HCT116 (cell line): ENCODE measurements around the gene COLEC11. TPM values are rescaled to one million over a fixed set of nuclear protein-coding genes. Genes with fewer than 3 reads are reported as not detected.

ENCODE experiments used
- ATAC-seq: fragments of 200-7000 bp; cut with Tn5 transposase; 2 replicates; pipeline ENCODE4 v1.9.1; 2020; ENCODE audit warnings: mild to moderate bottlenecking, moderate library complexity
- BruUV-seq: library from RNA; stranded (reverse); fragments of 400-500 nt; replicated peaks from 2 replicates; lab custom pipeline; 2021; lab: Mats Ljungman, UMichigan
- CTCF ChIA-PET: fragments of 300-600 bp; sonication (Branson Sonifier 250); formaldehyde crosslinking; loops from one replicate; lab custom pipeline; 2021; ENCODE audit warnings: antibody characterized with exemption; lab: Charles Lee
- POLR2A ChIA-PET: fragments of 300-600, 350-600 bp; sonication (Branson Sonifier 250); formaldehyde crosslinking; loops from one replicate; lab custom pipeline; 2021; ENCODE audit warnings: antibody characterized with exemption; lab: Charles Lee
- RAD21 ChIA-PET, 2 experiments: fragments of 300-600 bp; sonication (Branson Sonifier 250); formaldehyde crosslinking; loops; one replicate each; lab custom pipeline; 2023; ENCODE audit warnings: low total read pairs in 2 of 2; ENCODE audit not compliant: uncharacterized antibody in 2 of 2, unreplicated experiment in 2 of 2, low non-redundant PET in 1 of 2; lab: Charles Lee
- DNase-seq: peaks from one replicate; pipeline ENCODE4 v3.0.0-alpha.2; 2010; ENCODE audit warnings: low read depth, low spot score
- H2AFZ ChIP-seq: fragments of 200-600 bp; shearing (Covaris generic), sonication (generic); 2 replicates; pipeline ENCODE4 v1.6.1; 2017; ENCODE audit warnings: low read depth, mixed run types, mixed read lengths, antibody characterized with exemption, low read length; ENCODE audit not compliant: poor library complexity, severe bottlenecking
- H3K27ac ChIP-seq: 2 replicates; pipeline ENCODE4 v1.5.1; 2012; ENCODE audit warnings: low read depth, low read length
- H3K27me3 ChIP-seq: fragments of 200-600 bp; sonication (generic); 2 replicates; pipeline ENCODE4 v1.6.1; 2016; ENCODE audit warnings: mixed run types, low read length, mixed read lengths; ENCODE audit not compliant: insufficient read depth
- H3K36me3 ChIP-seq, 2 experiments: fragments of 200-500 bp in 1 of 2; fragments of 200-600 bp in 1 of 2; sonication (Bioruptor generic) in 1 of 2; sonication (generic) in 1 of 2; 2 replicates each; pipeline versions ENCODE4 v1.5.1 to v1.6.1; 2014 to 2016; ENCODE audit warnings: low read length in 2 of 2, inconsistent platforms in 1 of 2, mixed read lengths in 1 of 2, mixed run types in 1 of 2; ENCODE audit not compliant: insufficient read depth in 2 of 2, control insufficient read depth in 1 of 2
- H3K4me1 ChIP-seq, 2 experiments: fragments of 200-600 bp in 1 of 2; sonication (generic) in 1 of 2; 2 replicates each; pipeline versions ENCODE4 v1.5.1 to v1.6.1; 2012 to 2017; ENCODE audit warnings: low read length in 2 of 2, inconsistent platforms in 1 of 2, mild to moderate bottlenecking in 1 of 2, mixed read lengths in 1 of 2, mixed run types in 1 of 2, moderate library complexity in 1 of 2; ENCODE audit not compliant: insufficient read depth in 2 of 2, control insufficient read depth in 1 of 2
- H3K4me2 ChIP-seq: fragments of 200-600 bp; sonication (generic); 2 replicates; pipeline ENCODE4 v1.6.1; 2017; ENCODE audit warnings: mixed run types, low read length, mixed read lengths
- H3K4me3 ChIP-seq, 2 experiments: fragments of 200-600 bp in 1 of 2; sonication (generic) in 1 of 2; replicated peaks in 1 of 2; 2 replicates each; pipeline ENCODE4 v1.5.1; 2011 to 2016; ENCODE audit warnings: low read length in 2 of 2, control low read depth in 1 of 2, low read depth in 1 of 2, mild to moderate bottlenecking in 1 of 2, mixed read lengths in 1 of 2, mixed run types in 1 of 2
- H3K79me2 ChIP-seq: fragments of 200-600 bp; sonication (generic); 2 replicates; pipeline ENCODE4 v1.6.1; 2017; ENCODE audit warnings: mild to moderate bottlenecking, mixed run types, low read length, moderate library complexity, mixed read lengths; ENCODE audit not compliant: insufficient read depth
- H3K9ac ChIP-seq: fragments of 200-600 bp; sonication (generic); 2 replicates; pipeline ENCODE4 v1.6.1; 2016; ENCODE audit warnings: low read length, mixed read lengths
- H3K9me2 ChIP-seq: fragments of 200-600 bp; sonication (generic), shearing (Covaris generic); 2 replicates; pipeline ENCODE4 v1.6.1; 2017; ENCODE audit warnings: mixed run types, mild to moderate bottlenecking, moderate library complexity; ENCODE audit not compliant: insufficient read depth
- H3K9me3 ChIP-seq, 2 experiments: fragments of 200-500 bp in 1 of 2; fragments of 200-600 bp in 1 of 2; sonication (Bioruptor generic) in 1 of 2; sonication (generic) in 1 of 2; 2 replicates each; pipeline ENCODE4 v1.6.1; 2014 to 2017; ENCODE audit warnings: low read length in 2 of 2, mixed read lengths in 2 of 2, inconsistent platforms in 1 of 2, low read depth in 1 of 2, mild to moderate bottlenecking in 1 of 2, mixed run types in 1 of 2, moderate library complexity in 1 of 2; ENCODE audit not compliant: control insufficient read depth in 1 of 2, insufficient read depth in 1 of 2
- H4K20me1 ChIP-seq: fragments of 200-600 bp; sonication (generic), shearing (Covaris generic); 2 replicates; pipeline ENCODE4 v1.6.1; 2017; ENCODE audit warnings: mixed run types, mild to moderate bottlenecking, moderate library complexity; ENCODE audit not compliant: insufficient read depth
- CEBPB ChIP-seq: IDR thresholded peaks from 2 replicates; pipeline ENCODE4 v1.6.1; 2012; ENCODE audit warnings: low read depth
- FOSL1 ChIP-seq: IDR thresholded peaks from 2 replicates; pipeline ENCODE4 v1.6.1; 2012; ENCODE audit warnings: low read depth
- JUND ChIP-seq: IDR thresholded peaks from 2 replicates; pipeline ENCODE4 v1.6.1; 2012
- MAX ChIP-seq: IDR thresholded peaks from 2 replicates; pipeline ENCODE4 v1.6.1; 2012
- POLR2A ChIP-seq: IDR thresholded peaks from 2 replicates; pipeline ENCODE4 v1.7.0; 2011; ENCODE audit warnings: borderline replicate concordance; ENCODE audit not compliant: insufficient read depth, insufficient read length; ENCODE audit errors: extremely low read depth
- POLR2AphosphoS5 ChIP-seq: IDR thresholded peaks from 2 replicates; pipeline ENCODE4 v1.6.1; 2011; ENCODE audit warnings: mild to moderate bottlenecking, low read depth, low read length, moderate library complexity
- SP1 ChIP-seq: IDR thresholded peaks from 2 replicates; pipeline ENCODE4 v1.6.1; 2012; ENCODE audit warnings: low read depth
- ZBTB33 ChIP-seq: IDR thresholded peaks from 2 replicates; pipeline ENCODE4 v1.6.1; 2011; ENCODE audit warnings: mild to moderate bottlenecking, low read length, moderate library complexity; ENCODE audit not compliant: insufficient replicate concordance; ENCODE audit errors: extremely low read depth
- ZFX ChIP-seq: fragments of 450-650 bp; IDR thresholded peaks from 2 replicates; pipeline ENCODE4 v1.6.1; 2017
- intact Hi-C: fragments of 100-400 bp; cut with micrococcal nuclease; formaldehyde crosslinking; loops from 2 replicates; pipeline ENCODE4 v1.10.0; 2022
- total RNA-seq: library from RNA; stranded (reverse); gene quantifications from one replicate; pipeline ENCODE4 v1.2.1, GENCODE V29; 2021; ENCODE audit not compliant: unreplicated experiment

The COLEC11 gene
- total RNA-seq, 1 experiment from 2014 or later = 0.15 TPM

GRCh38 chr2:3572620-3573019, 22.3 kb upstream of the COLEC11 start (continued):
- TF ChIP-seq MAX = no peak
- no peak for TF ChIP-seq CEBPB
- no peak for TF ChIP-seq JUND
- TF ChIP-seq ZFX = no peak
- no peak for TF ChIP-seq ZBTB33

- ATAC-seq (no peak), DNase-seq (no peak)
- BruUV-seq = no TSS peak
- Histone ChIP-seq H3K4me3 (peak overlapping the region; percentile 88 to 95; a peak in 3 of 4 replicates), H3K4me2 (peak overlapping the region; percentile 77), H3K4me1 (peaks cover 5 to 27% of the 10 kb centered on the region in 2 experiments; a peak in 3 of 4 replicates), H4K20me1 (peaks cover 19% of the 10 kb centered on the region; the same call in 1 of the 2 replicates), H3K36me3 (peaks cover 26 to 34% of the 10 kb centered on the region in 2 experiments), H3K27ac (no peak overlapping the region), H3K9me2 (no peaks in the 10 kb centered on the region), H2AFZ (no peak overlapping the region), H3K79me2 (peaks cover 41% of the 10 kb centered on the region), H3K27me3 (no peaks in the 10 kb centered on the region), H3K9me3 (no peaks in the 10 kb centered on the region), H3K9ac (no peak overlapping the region)
- TF ChIP-seq POLR2AphosphoS5 (no peak), POLR2A (no peak), FOSL1 (no peak), SP1 (no peak)
- intact Hi-C loops = no loop called here
- RAD21 ChIA-PET = interaction anchor here in 1 of 2 experiments (0.6 kb wide), 1 partner anchor 55 kb away, joined by 4 read pairs; no protein-coding TSS in a partner anchor
- CTCF ChIA-PET = no interaction called here
- POLR2A ChIA-PET = interaction anchor here (1.2 to 1.3 kb wide), 2 partner anchors 14 to 16 kb away, joined by 3 to 5 read pairs; partner anchors contain the start of gene RNASEH1
Measured at GRCh38 chr2:3574155-3574554, 20.8 kb upstream of the COLEC11 start.
